Measurements from ENCODE around the gene ARCN1. TPM values are rescaled to one million over a fixed set of nuclear protein-coding genes. Genes with fewer than 3 reads are reported as not detected.
"Not testable (repeated sequence)": the region's sequence is repeated elsewhere in the genome, so short reads cannot be mapped to it uniquely, and the experiment has no call there.

The ARCN1 gene
- total RNA-seq, 1 donor from 2014 or later = 122 TPM

GRCh38 chr11:118608360-118609227 is 36.4 kb downstream of the ARCN1 start:
- ATAC-seq (peak; percentile 77 to 81), DNase-seq (peak; percentile 77)
- TF ChIP-seq CTCF (IDR thresholded peaks at IDR 0.05) = no peak
- peaks cover 49% of the 10 kb centered on the region for H3K4me1 ChIP-seq
- H3K9me3 ChIP-seq = no peaks in the 10 kb centered on the region
- H3K4me3 ChIP-seq = peak overlapping the region; percentile 73
- H3K27me3 ChIP-seq (ENCODE audit: low read depth) = peaks cover 8% of the 10 kb centered on the region
- intact Hi-C loops (cut with DNase I) = no loop called here
- peaks cover 4% of the 10 kb centered on the region for H3K36me3 ChIP-seq
- peak overlapping the region; percentile 90 for H3K27ac ChIP-seq

- no peak for DNase-seq
- TF ChIP-seq CTCF (IDR thresholded peaks at IDR 0.05) = no peak
- Histone ChIP-seq H3K9me3 (no peaks in the 10 kb centered on the region), H3K36me3 (peaks cover 13% of the 10 kb centered on the region), H3K27me3 (ENCODE audit: low read depth) (peaks cover 8% of the 10 kb centered on the region), H3K27ac (peak overlapping the region; percentile 87), H3K4me1 (peaks cover 41% of the 10 kb centered on the region), H3K4me3 (peak overlapping the region; percentile 67)
- intact Hi-C loops (cut with DNase I) = no loop called here
- no peak for ATAC-seq
Observed at GRCh38 chr11:118609380-118610224, 37.4 kb downstream of the ARCN1 start.

GRCh38 chr11:118610225-118610772 is 38.1 kb downstream of the ARCN1 start:
- ATAC-seq (no peak), DNase-seq (no peak)
- Histone ChIP-seq H3K36me3 (peaks cover 17% of the 10 kb centered on the region), H3K27ac (peak overlapping the region; percentile 87), H3K4me3 (peak overlapping the region; percentile 67), H3K27me3 (ENCODE audit: low read depth) (peaks cover 8% of the 10 kb centered on the region), H3K4me1 (peaks cover 37% of the 10 kb centered on the region), H3K9me3 (no peaks in the 10 kb centered on the region)
- intact Hi-C loops (cut with DNase I) = no loop called here
- TF ChIP-seq CTCF (IDR thresholded peaks at IDR 0.05) = no peak

- peak; percentile 72 to 79 for ATAC-seq
- intact Hi-C loops (cut with DNase I) = no loop called here
- Histone ChIP-seq H3K27ac (peak overlapping the region; percentile 87), H3K4me3 (peak overlapping the region; percentile 67), H3K36me3 (peaks cover 23% of the 10 kb centered on the region), H3K27me3 (ENCODE audit: low read depth) (peaks cover 8% of the 10 kb centered on the region), H3K4me1 (peaks cover 42% of the 10 kb centered on the region), H3K9me3 (no peaks in the 10 kb centered on the region)
- peak; percentile 90 for DNase-seq
- TF ChIP-seq CTCF (IDR thresholded peaks at IDR 0.05) = peak; percentile 92
Observed at GRCh38 chr11:118610773-118611432, 38.7 kb downstream of the ARCN1 start.

- DNase-seq; H3K27me3 ChIP-seq (ENCODE audit: low read depth); ATAC-seq; H3K9me3 ChIP-seq; intact Hi-C loops (cut with DNase I): not testable (repeated sequence)
- Histone ChIP-seq H3K36me3 (peaks cover 29% of the 10 kb centered on the region), H3K4me1 (peaks cover 47% of the 10 kb centered on the region), H3K4me3 (peak overlapping the region; percentile 67), H3K27ac (peak overlapping the region; percentile 87)
Observed at GRCh38 chr11:118611433-118611795, 39.2 kb downstream of the ARCN1 start.
